PFSK-1 (cell line): ENCODE results near the gene REPS1.

Experiments
- FOXP2 ChIP-seq: optimal IDR thresholded peaks from 2 replicates; pipeline ENCODE3; 2011; ENCODE audit warnings: borderline replicate concordance, control low read depth, inconsistent platforms; ENCODE audit not compliant: insufficient read depth; ENCODE audit errors: extremely low read length, extremely low read depth
- POLR2AphosphoS5 ChIP-seq: IDR thresholded peaks from 2 replicates; pipeline ENCODE4 v1.6.1; 2012; ENCODE audit warnings: low read depth, mild to moderate bottlenecking, control low read depth, low read length, moderate library complexity
- REST ChIP-seq, 2 experiments: IDR thresholded peaks; 2 replicates each; pipeline versions ENCODE4 v1.6.1 to v1.8.0; 2011 to 2012; ENCODE audit warnings: low read depth in 2 of 2, low read length in 2 of 2, control low read depth in 1 of 2, inconsistent platforms in 1 of 2, mild to moderate bottlenecking in 1 of 2, moderate library complexity in 1 of 2; ENCODE audit not compliant: insufficient read depth in 1 of 2
- SIN3A ChIP-seq: IDR thresholded peaks from 2 replicates; pipeline ENCODE4 v1.6.1; 2012; ENCODE audit warnings: mild to moderate bottlenecking, low read length, moderate library complexity, borderline replicate concordance; ENCODE audit not compliant: insufficient read depth
- TAF1 ChIP-seq: IDR thresholded peaks from 2 replicates; pipeline ENCODE4 v1.6.1; 2012; ENCODE audit warnings: low read length, control low read depth, borderline replicate concordance; ENCODE audit not compliant: insufficient read depth

Gene REPS1

GRCh38 chr6:138885156-138885819, 102.8 kb downstream of the REPS1 start:
- TF ChIP-seq POLR2AphosphoS5 (no peak), FOXP2 (no peak), TAF1 (no peak), REST (IDR thresholded peaks at IDR 0.05; ENCODE audit: insufficient read depth in 1 of 2, low read depth in 2 of 2, low read length in 2 of 2) (no peak), SIN3A (no peak)

- TF ChIP-seq SIN3A: no peak
- TF ChIP-seq POLR2AphosphoS5: no peak
- TF ChIP-seq REST (IDR thresholded peaks at IDR 0.05; ENCODE audit: insufficient read depth in 1 of 2, low read depth in 2 of 2, low read length in 2 of 2): no peak
- TF ChIP-seq TAF1: no peak
Measured at GRCh38 chr6:138882369-138883017, 105.6 kb downstream of the REPS1 start.

DNA sequence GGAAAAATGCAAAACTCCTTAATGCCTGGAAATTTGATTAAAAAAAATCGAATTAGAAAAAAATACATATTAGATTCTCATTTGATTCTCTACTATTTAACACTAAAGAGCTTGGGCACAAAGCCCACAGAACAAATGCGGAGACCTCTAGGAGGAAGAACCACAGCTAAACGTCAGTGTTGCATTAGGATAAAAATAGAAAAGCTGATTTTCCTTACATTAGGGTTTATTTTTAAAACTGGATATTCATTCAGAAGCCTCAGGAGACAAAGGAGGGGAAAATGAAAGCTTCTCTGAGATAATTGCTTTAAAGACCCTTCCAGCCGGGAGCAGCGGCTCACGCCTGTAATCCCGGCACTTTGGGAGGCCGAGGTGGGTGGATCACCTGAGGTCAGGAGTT, 114.9 kb downstream of the REPS1 start:
- no peak for TF ChIP-seq REST (IDR thresholded peaks at IDR 0.05; ENCODE audit: insufficient read depth in 1 of 2, low read depth in 2 of 2, low read length in 2 of 2)
- no peak for TF ChIP-seq POLR2AphosphoS5
- no peak for TF ChIP-seq TAF1
- TF ChIP-seq FOXP2: no peak
- TF ChIP-seq SIN3A: no peak

- TF ChIP-seq POLR2AphosphoS5 (no peak), FOXP2 (no peak), REST (IDR thresholded peaks at IDR 0.05; ENCODE audit: insufficient read depth in 1 of 2, low read depth in 2 of 2, low read length in 2 of 2) (no peak), TAF1 (no peak), SIN3A (no peak)
Measured at GRCh38 chr6:138869398-138869797, 118.7 kb downstream of the REPS1 start.
